HG03521 (cell line): ENCODE data around the gene PLAGL1.
"Not testable (repeated sequence)": the region's sequence is repeated elsewhere in the genome, so short reads cannot be mapped to it uniquely, and the experiment has no call there.

Source experiments
- ATAC-seq: cut with Tn5 transposase; IDR thresholded peaks from one replicate; pipeline ENCODE4 v1.9.1; 2021; ENCODE audit warnings: mild to moderate bottlenecking, moderate library complexity; ENCODE audit not compliant: unreplicated experiment

The PLAGL1 gene

GRCh38 chr6:143940011-143940597 lies 68.0 kb downstream of the PLAGL1 start:
- peak; percentile 100 for ATAC-seq

DNA sequence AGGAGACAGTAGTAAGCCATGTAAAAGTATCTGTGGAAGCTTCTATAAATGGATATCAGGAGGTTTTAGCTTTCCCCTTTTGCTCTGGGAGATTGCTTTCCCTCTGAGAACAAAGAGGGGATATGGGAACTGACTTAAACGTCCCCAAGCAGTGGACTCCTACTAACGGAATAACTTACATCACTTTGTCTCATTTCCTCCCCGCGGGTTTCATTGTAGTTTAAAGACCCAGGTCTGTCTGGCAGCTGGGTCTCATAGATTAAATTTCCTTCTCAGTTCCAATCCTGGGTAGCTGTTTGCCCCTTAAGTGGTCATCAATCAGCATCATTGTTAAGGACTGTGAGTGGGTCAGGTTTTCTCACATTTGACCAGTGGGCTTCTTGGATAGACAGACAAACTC lies 68.7 kb downstream of the PLAGL1 start:
- no peak for ATAC-seq

- ATAC-seq = no peak
These were observed 70.4 kb downstream of the PLAGL1 start for GRCh38 chr6:143937668-143937970.

- ATAC-seq = no peak
These were observed 71.0 kb downstream of the PLAGL1 start for GRCh38 chr6:143936778-143937667.

DNA sequence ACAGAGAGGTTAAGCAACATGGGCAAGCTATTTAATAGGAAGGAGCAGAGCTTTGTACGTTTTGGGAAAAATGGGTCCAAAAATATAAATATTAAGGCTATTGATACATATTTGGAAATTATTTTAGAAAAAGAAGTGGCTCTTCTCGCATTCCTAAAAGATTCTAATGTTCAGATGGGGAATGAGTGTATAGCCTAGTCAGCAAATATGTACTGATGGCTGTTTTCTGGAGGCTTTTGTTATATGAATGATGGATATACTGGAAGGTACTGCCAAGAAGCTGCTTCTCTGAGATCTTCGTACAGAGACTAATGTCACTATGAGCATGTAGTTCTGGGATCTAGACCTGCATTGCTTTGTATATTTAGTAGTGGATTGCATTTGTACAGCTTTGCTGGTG lies 71.7 kb downstream of the PLAGL1 start:
- no peak for ATAC-seq

DNA sequence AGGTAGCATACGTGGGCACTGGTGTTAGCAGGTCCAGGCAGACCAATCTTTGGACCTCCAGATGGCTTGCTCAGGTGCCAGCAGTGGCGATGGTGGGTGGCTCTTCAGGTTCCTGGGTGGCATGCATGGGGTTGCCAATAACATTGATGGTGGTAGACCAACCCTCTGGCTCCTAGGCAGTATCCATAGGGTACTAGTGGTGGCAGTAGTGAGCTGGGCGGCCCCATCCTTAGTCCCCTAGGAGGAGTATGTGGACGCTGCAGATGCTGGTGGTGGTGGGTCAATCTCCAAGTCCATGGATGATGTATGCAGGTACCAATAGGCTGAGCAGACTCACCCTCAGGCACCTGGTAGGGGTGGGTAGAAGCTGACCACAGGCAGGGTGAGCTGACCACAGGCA lies 73.2 kb downstream of the PLAGL1 start:
- no peak for ATAC-seq

- ATAC-seq = no peak
These were observed 73.7 kb downstream of the PLAGL1 start for GRCh38 chr6:143934331-143934730.

DNA sequence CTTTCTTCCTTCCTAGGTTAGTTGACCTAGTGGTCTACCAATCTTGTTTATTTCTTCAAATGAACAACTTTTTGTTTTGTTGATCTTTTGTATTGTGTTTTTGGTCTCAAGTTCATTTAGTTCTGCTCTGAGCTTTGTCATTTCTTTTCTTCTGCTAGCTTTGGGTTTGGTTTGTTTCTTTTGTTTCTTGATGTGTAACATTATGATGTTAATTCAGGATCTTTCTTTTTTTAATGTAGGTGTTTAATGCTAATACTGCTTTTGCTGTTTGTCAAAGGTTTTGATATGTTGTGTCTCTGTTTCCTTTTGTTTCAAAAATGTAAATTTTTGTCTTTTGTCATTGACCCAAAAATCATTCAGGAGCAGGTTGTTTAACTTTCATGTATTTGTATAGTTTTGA lies 78.1 kb downstream of the PLAGL1 start:
- no peak for ATAC-seq

DNA sequence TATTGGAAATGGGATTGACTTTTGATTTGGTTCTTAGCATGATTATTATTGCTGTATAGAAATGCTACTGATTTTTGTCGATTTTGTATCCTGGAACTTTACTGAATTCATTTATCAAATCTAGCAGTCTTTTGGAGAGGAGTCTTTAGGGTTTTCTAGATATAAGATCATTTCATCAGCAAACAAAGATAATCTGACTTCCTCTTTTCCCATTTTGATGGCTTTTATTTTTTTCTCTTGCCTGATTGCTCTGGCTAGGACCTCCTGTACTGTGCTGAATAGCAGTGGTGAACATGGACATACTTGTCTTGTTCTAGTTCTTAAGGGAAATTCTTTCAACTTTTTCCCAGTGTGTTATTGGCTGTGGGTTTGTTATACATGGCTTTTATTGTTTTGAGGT lies 79.2 kb downstream of the PLAGL1 start:
- ATAC-seq = no peak

DNA sequence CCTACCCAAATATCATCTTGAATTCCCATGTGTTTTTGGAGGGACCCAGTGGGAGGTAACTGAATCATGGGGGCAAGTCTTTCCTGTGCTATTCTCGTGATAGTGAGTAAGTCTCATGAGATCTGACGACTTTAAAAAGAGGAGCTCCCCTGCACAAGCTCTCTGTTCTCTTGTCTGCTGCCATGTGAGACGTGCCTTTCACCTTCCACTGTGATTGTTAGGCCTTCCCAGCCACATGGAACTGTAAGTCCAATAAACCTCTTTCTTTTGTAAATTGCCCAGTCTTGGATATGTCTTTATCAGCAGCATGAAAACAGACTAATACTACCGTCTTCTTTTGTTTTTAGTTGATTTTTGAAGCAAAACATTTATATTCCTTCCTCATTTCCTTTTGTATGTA lies 91.0 kb downstream of the PLAGL1 start:
- not testable (repeated sequence) for ATAC-seq

- no peak for ATAC-seq
These were observed 95.4 kb downstream of the PLAGL1 start for GRCh38 chr6:143912671-143913070.

DNA sequence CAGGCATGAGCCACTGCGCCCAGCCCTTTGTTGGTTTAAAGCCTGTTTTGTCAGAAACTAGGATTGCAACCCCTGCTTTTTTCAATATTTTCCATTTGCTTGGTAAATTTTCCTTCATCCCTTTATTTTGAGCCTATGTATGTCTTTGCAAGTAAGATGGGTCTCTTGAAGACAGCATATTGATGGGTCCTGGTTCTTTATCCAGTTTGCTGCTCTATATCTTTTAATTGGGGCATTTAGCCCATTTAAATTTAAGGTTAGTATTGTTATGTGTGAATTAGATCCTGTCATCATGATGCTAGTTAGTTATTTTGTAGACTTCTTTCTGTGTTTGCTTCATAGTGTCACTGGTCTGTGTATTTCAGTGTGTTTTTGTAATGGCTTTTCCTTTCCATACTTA lies 97.0 kb downstream of the PLAGL1 start:
- no peak for ATAC-seq

- ATAC-seq = no peak
These were observed 105.2 kb downstream of the PLAGL1 start for GRCh38 chr6:143902827-143903226.

GRCh38 chr6:143901885-143902750 lies 105.9 kb downstream of the PLAGL1 start:
- ATAC-seq = peak; percentile 94

GRCh38 chr6:143900358-143900757 lies 107.7 kb downstream of the PLAGL1 start:
- no peak for ATAC-seq

DNA sequence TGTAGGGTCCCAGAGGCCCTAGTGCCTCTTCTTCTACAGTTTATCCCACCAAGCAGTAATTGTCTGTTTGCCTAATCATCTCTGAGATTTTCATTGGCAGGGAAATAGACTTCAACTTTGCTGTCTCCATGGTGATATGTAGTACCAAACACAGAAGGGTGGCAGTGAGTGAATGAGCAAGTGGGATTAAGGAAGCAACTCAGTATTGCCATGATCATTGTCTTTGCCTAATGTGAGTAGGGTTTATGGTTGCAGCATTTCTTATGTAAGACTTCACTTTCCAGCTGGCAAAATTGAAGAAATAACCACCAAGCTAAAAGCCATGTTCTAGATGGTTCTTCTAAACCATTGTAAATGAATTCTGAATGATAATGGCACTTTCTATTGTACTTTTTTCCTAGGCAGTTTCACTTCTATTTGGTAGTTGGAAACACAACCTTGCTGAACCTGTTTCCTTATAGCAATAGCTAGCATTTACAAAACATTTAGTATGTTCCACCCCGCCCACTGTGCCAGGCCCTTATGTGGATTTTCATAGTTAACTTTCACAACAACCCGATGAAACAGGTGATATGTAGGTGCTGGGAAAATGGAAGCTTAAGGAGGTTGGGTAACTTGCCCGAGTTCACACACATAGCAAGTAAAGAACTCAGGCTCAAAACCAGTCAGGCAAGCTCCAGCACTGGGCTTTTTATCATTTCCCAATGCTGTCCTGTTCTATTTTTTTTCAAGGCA lies 111.8 kb downstream of the PLAGL1 start:
- ATAC-seq = no peak

- ATAC-seq = no peak
These were observed 113.4 kb downstream of the PLAGL1 start for GRCh38 chr6:143894655-143895054.
